ENCODE data around the gene E2F4. TPM values are rescaled to one million over a fixed set of nuclear protein-coding genes. Genes with fewer than 3 reads are reported as not detected.

Gene E2F4
- total and polyA plus RNA-seq, 9 of the 15 experiments (the other 6 are each of a cell fraction or from before 2014, with no cell fraction given): 9.7 to 139 (median 106) TPM

- TF ChIP-seq, protein P1, sequence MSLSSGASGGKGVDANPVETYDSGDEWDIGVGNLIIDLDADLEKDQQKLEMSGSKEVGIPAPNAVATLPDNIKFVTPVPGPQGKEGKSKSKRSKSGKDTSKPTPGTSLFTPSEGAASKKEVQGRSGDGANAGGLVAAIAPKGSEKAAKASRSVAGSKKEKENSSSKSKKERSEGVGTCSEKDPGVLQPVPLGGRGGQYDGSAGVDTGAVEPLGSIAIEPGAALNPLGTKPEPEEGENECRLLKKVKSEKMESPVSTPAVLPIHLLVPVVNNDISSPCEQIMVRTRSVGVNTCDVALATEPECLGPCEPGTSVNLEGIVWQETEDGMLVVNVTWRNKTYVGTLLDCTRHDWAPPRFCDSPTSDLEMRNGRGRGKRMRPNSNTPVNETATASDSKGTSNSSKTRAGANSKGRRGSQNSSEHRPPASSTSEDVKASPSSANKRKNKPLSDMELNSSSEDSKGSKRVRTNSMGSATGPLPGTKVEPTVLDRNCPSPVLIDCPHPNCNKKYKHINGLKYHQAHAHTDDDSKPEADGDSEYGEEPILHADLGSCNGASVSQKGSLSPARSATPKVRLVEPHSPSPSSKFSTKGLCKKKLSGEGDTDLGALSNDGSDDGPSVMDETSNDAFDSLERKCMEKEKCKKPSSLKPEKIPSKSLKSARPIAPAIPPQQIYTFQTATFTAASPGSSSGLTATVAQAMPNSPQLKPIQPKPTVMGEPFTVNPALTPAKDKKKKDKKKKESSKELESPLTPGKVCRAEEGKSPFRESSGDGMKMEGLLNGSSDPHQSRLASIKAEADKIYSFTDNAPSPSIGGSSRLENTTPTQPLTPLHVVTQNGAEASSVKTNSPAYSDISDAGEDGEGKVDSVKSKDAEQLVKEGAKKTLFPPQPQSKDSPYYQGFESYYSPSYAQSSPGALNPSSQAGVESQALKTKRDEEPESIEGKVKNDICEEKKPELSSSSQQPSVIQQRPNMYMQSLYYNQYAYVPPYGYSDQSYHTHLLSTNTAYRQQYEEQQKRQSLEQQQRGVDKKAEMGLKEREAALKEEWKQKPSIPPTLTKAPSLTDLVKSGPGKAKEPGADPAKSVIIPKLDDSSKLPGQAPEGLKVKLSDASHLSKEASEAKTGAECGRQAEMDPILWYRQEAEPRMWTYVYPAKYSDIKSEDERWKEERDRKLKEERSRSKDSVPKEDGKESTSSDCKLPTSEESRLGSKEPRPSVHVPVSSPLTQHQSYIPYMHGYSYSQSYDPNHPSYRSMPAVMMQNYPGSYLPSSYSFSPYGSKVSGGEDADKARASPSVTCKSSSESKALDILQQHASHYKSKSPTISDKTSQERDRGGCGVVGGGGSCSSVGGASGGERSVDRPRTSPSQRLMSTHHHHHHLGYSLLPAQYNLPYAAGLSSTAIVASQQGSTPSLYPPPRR (CRISPR knock-in tag; IDR thresholded peaks at IDR 0.05; ENCODE audit: borderline replicate concordance): 0 out of 2 replicates have a peak, but pooled peaks have one; percentile 57
- TF ChIP-seq RNF2 (IDR thresholded peaks at IDR 0.05): no peak
- TF ChIP-seq ZNF146 (CRISPR knock-in tag; IDR thresholded peaks at IDR 0.05; ENCODE audit: unreplicated experiment): no peak
- no peak for TF ChIP-seq PKNOX1 (IDR thresholded peaks at IDR 0.05)
- TF ChIP-seq FOXJ2 (tag; IDR thresholded peaks at IDR 0.05): no peak
- no peak for TF ChIP-seq SP2 (IDR thresholded peaks at IDR 0.05; ENCODE audit: extremely low read depth, low read depth, low read length, poor library complexity, severe bottlenecking)
- TF ChIP-seq, protein P2, sequence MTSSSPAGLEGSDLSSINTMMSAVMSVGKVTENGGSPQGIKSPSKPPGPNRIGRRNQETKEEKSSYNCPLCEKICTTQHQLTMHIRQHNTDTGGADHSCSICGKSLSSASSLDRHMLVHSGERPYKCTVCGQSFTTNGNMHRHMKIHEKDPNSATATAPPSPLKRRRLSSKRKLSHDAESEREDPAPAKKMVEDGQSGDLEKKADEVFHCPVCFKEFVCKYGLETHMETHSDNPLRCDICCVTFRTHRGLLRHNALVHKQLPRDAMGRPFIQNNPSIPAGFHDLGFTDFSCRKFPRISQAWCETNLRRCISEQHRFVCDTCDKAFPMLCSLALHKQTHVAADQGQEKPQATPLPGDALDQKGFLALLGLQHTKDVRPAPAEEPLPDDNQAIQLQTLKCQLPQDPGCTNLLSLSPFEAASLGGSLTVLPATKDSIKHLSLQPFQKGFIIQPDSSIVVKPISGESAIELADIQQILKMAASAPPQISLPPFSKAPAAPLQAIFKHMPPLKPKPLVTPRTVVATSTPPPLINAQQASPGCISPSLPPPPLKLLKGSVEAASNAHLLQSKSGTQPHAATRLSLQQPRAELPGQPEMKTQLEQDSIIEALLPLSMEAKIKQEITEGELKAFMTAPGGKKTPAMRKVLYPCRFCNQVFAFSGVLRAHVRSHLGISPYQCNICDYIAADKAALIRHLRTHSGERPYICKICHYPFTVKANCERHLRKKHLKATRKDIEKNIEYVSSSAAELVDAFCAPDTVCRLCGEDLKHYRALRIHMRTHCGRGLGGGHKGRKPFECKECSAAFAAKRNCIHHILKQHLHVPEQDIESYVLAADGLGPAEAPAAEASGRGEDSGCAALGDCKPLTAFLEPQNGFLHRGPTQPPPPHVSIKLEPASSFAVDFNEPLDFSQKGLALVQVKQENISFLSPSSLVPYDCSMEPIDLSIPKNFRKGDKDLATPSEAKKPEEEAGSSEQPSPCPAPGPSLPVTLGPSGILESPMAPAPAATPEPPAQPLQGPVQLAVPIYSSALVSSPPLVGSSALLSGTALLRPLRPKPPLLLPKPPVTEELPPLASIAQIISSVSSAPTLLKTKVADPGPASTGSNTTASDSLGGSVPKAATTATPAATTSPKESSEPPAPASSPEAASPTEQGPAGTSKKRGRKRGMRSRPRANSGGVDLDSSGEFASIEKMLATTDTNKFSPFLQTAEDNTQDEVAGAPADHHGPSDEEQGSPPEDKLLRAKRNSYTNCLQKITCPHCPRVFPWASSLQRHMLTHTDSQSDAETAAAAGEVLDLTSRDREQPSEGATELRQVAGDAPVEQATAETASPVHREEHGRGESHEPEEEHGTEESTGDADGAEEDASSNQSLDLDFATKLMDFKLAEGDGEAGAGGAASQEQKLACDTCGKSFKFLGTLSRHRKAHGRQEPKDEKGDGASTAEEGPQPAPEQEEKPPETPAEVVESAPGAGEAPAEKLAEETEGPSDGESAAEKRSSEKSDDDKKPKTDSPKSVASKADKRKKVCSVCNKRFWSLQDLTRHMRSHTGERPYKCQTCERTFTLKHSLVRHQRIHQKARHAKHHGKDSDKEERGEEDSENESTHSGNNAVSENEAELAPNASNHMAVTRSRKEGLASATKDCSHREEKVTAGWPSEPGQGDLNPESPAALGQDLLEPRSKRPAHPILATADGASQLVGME (CRISPR knock-in tag; IDR thresholded peaks at IDR 0.05): no peak
- TF ChIP-seq ARID2 (IDR thresholded peaks at IDR 0.05): no peak
- peak; percentile 3 for TF ChIP-seq ZFP36 (IDR thresholded peaks at IDR 0.05; ENCODE audit: low read depth, low read length, partially characterized antibody)
- no peak for TF ChIP-seq CBX5 (IDR thresholded peaks at IDR 0.05; ENCODE audit: borderline replicate concordance, low read depth)
- TF ChIP-seq ZNF133 (CRISPR knock-in tag; IDR thresholded peaks at IDR 0.05): no peak
- TF ChIP-seq PHF20 (IDR thresholded peaks at IDR 0.05; ENCODE audit: partially characterized antibody): no peak
- TF ChIP-seq TEAD1 (CRISPR knock-in tag; IDR thresholded peaks at IDR 0.05): peak in 1 of 2 experiments; percentile 85; a peak in 2 of 4 replicates
- TF ChIP-seq SIN3A (IDR thresholded peaks at IDR 0.05; ENCODE audit: borderline replicate concordance in 2 of 2, control insufficient read depth in 1 of 2, low read depth in 2 of 2, low read length in 2 of 2): peak in 1 of 2 experiments; percentile 50; a peak in 2 of 4 replicates
Observed at GRCh38 chr16:67155295-67156142, 36.4 kb upstream of the E2F4 start (continued).
